MG63 (cell line): ENCODE measurements around the gene COX8A. TPM values are rescaled to one million over a fixed set of nuclear protein-coding genes. Genes with fewer than 3 reads are reported as not detected.
"Not testable (repeated sequence)": the region's sequence is repeated elsewhere in the genome, so short reads cannot be mapped to it uniquely, and the experiment has no call there.

Experiments used
- DNase-seq: peaks from one replicate; pipeline ENCODE4 v3.0.0-alpha.2; 2020
- H3K27me3 ChIP-seq: fragments of 250-450 bp; sonication (Bioruptor Pico); 2 replicates; pipeline ENCODE4 v1.5.1; 2020; ENCODE audit warnings: mild to moderate bottlenecking, moderate library complexity
- H3K36me3 ChIP-seq: fragments of 250-450 bp; sonication (Bioruptor Pico); 2 replicates; pipeline ENCODE4 v1.5.1; 2020; ENCODE audit warnings: mild to moderate bottlenecking, moderate library complexity
- H3K4me3 ChIP-seq: fragments of 250-450 bp; sonication (Bioruptor Pico); 2 replicates; pipeline ENCODE4 v1.5.1; 2020; ENCODE audit warnings: mild to moderate bottlenecking, moderate library complexity
- H3K9me3 ChIP-seq: fragments of 250-450 bp; sonication (Bioruptor Pico); 2 replicates; pipeline ENCODE4 v1.5.1; 2020; ENCODE audit warnings: mild to moderate bottlenecking, moderate library complexity
- total RNA-seq: library from RNA; depleted of rRNA; stranded (reverse); fragments of >200 nt; shearing (Covaris generic); gene quantifications from 2 replicates; pipeline ENCODE4 v1.2.3, GENCODE V29; 2014; ENCODE audit warnings: low replicate concordance

Gene COX8A
- total RNA-seq, 1 experiment from 2014 or later: 593 TPM

DNA sequence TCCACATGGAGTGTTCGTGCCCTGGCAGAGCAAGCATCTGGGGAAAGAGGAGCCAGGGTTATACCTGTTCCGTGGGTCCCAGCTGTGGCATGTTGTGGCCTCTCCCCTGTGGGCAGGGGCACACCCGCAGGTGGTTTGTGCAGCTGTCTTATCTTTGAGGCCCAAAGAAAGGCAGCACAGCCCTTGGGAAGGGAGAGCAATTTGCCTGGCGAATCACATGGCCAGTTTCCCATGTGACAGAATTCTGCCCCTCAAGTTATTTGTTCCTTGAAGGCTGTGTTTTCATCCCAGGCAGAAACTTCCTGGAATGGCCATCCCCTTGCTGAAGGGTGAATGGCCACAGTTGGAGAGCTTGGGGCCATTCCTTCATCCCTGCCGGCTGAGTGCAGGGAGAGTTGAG is 16.4 kb upstream of the COX8A start:
- Histone ChIP-seq H3K9me3 (no peaks in the 10 kb centered on the region), H3K27me3 (no peaks in the 10 kb centered on the region), H3K36me3 (peaks cover 3% of the 10 kb centered on the region; the same call in 1 of the 2 replicates), H3K4me3 (no peak overlapping the region)
- DNase-seq: no peak

DNA sequence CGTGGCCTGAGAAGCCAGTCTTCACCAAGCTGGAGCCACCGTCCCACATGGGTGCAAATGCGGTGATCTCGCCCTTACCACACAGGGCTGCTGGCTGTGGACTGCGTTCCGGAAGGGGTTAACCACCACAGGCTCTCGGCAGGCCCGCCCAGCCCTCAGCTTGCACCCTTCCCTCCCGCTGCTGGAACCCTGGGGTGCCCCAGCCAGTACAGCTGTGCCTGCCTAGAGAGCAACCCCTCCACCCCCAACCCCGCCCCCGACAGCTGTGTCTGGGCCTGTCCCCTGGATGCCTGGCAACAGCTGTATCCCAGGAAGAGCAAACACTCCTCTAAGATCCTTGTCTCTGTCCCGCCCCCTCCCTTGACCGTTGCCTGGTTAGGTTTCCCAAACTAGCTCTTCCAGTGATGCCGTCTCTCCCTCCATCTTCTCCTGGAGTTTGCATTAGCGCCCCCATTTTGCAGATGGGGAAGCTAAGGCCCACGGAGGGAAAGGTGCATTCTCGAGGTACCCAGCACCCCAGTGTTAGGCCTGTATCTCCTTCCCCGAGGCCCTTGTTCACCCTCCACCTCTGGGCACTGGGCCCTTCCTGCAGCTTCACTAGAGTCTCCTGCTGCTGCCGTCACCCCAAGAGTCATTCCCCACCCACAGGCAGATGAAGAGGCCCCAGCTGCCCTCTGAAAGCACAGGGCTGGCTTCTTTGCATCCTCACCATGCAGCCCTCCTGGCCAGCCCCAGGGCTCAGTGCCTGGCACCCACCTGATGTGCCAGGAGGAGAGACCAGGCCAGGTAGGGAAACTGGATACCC is 12.6 kb upstream of the COX8A start:
- Histone ChIP-seq H3K4me3 (no peak overlapping the region), H3K27me3 (no peaks in the 10 kb centered on the region), H3K36me3 (no peaks in the 10 kb centered on the region), H3K9me3 (no peaks in the 10 kb centered on the region)
- no peak for DNase-seq

DNA sequence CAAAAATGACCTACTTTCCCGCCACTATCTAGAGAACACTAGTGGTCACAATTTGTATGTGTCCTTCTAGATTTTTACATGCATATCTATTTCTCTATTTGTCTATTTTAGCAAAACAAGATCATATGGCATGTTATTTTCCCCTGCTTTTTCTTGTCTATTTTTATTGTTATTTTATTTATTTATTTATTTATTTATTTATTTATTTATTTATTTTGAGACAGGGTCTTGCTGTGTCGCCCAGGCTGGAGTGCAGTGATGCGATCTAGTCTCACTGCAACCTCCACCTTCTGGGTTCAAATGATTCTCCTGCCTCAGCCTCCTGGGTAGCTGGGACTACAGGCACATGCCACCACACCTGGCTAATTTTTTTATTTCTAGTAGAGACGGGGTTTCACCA is 10.5 kb upstream of the COX8A start:
- not testable (repeated sequence) for H3K36me3 ChIP-seq, DNase-seq, H3K4me3 ChIP-seq, H3K27me3 ChIP-seq, H3K9me3 ChIP-seq

DNA sequence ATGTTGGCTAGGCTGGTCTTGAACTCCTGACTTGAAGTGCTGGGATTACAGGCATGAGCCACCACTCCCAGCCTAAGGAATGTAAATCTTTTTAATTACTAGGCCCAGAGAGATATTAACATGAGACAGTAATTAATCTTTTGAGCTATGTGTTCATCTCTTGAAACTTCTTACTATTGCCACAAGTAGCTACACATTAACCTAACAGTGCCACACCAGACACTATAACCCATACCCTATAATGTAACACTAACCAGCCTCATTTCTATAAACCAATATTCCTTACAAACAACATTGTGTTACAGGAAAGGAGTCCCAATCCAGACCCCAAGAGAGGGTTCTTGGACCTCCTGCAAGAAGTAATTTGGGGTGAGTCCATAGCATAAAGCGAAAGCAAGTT is 8.0 kb upstream of the COX8A start:
- Histone ChIP-seq H3K27me3 (no peaks in the 10 kb centered on the region), H3K9me3 (no peaks in the 10 kb centered on the region), H3K36me3 (no peaks in the 10 kb centered on the region), H3K4me3 (no peak overlapping the region)
- DNase-seq: no peak

DNA sequence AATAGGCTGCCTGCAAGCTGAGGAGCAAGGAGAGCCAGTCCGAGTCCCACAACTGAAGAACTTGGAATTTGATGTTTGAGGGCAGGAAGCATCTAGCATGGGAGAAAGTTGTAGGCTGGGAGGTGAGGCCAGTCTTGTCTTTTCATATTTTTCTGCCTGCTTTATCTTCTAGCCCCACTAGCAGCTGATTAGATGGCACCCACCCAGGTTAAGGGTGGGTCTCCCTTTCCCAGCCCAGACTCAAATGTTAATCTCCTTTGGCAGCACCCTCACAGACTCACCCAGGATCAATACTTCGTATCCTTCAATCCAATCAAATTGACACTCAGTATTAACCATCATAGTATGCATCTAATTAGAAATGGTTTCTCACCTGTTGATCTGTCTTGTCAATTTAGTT is 5.0 kb upstream of the COX8A start:
- H3K9me3 ChIP-seq: peaks cover 2% of the 10 kb centered on the region; the same call in 1 of the 2 replicates
- H3K4me3 ChIP-seq: no peak overlapping the region
- no peak for DNase-seq
- no peaks in the 10 kb centered on the region for H3K36me3 ChIP-seq
- no peaks in the 10 kb centered on the region for H3K27me3 ChIP-seq

DNA sequence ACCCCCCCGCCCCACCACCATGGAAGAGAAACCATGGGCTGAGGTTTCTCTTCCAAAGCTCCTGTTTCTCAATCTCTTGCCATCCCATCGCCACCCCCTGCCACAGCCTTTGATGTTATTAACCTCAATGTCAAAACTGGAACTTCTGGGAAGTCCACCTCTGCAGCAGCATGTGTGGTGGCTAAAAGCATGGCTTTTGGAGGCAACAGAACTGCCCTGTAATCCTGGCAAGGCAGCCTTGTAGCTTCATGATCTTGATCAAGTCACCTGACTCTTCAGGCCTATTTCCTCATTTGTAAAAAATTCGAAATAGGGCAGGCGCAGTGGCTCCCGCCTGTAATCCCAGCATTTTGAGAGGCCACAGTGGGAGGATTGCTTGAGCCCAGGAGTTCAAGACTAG is 3.5 kb upstream of the COX8A start:
- no peak for DNase-seq
- Histone ChIP-seq H3K9me3 (peaks cover 2% of the 10 kb centered on the region; the same call in 1 of the 2 replicates), H3K4me3 (no peak overlapping the region)

DNA sequence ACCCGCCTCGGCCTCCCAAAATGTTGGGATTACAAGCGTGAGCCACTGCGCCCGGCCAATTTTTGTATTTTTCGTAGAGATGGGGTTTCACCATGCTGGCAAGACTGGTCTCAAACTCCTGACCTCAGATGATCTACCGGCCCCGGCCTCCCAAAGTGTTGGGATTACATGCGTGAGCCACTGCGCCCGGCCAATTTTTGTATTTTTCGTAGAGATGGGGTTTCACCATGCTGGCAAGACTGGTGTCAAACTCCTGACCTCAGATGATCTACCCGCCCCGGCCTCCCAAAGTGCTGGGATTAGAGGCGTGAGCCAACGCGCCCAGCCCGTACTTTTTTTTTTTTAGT is 535 bp upstream of the COX8A start:
- not testable (repeated sequence) for DNase-seq, H3K27me3 ChIP-seq, H3K9me3 ChIP-seq, H3K4me3 ChIP-seq
- H3K36me3 ChIP-seq: peaks cover 17% of the 10 kb centered on the region

More for the DNA sequence above, 3.5 kb upstream of the COX8A start:
- Histone ChIP-seq H3K27me3 (no peaks in the 10 kb centered on the region), H3K36me3 (peaks cover 2% of the 10 kb centered on the region)

DNA sequence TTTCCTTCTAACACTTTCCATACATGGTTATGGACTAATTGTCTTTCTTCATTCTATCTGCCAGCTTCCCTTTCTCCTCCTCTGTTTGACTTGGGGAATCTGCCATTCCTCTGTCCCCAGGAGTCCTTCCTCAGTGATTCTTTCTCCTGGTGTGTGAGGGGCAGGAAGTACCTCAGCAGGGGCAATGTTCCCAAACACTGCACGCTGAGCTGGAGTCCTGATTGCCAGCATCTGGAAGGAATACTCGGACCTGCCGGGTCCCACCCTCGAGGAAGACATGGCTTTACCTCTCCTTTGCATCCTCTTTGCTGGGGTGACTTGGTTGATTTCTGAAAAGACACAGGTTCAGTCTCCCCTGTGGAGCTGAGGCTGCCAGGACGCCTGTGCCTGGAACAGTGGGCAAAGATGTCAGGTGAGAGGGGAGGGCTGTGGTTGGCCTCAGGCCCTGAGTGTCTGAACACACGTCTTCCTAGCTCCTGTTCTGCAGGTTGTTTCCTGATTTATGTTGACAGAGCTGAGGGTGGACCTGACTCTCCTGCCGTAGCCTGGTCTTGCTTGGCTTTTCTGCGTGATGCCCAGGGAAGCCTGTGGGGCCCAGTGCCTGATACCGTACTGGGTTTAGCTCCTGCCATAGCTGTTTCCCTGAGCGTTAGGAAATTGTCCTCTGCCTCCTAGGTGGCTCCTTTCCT is 4.3 kb downstream of the COX8A start:
- H3K36me3 ChIP-seq: peaks cover 20% of the 10 kb centered on the region
- DNase-seq: no peak
- H3K4me3 ChIP-seq: no peak overlapping the region
- H3K27me3 ChIP-seq: no peaks in the 10 kb centered on the region
- no peaks in the 10 kb centered on the region for H3K9me3 ChIP-seq

DNA sequence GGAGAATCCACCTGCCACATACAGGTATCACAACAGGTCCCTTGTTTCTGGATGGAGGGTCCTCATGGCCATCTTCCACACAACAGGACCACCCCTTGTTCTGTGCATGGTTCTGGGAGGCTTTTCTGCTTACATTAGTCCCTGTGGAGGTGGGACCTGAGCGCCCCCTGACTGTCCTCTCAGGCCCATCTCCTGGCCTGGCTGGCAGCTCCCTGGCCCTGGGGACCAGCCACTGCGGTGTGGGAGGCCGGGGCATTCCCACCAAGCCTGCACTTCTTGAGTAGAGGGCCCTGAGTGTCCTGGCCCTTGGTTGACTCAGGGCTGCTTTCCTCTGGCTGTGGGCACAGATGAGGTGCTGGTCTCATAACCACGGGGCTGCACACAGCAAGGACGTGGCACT is 5.0 kb downstream of the COX8A start:
- H3K36me3 ChIP-seq: peaks cover 20% of the 10 kb centered on the region
- H3K9me3 ChIP-seq: no peaks in the 10 kb centered on the region
- H3K4me3 ChIP-seq: no peak overlapping the region

DNA sequence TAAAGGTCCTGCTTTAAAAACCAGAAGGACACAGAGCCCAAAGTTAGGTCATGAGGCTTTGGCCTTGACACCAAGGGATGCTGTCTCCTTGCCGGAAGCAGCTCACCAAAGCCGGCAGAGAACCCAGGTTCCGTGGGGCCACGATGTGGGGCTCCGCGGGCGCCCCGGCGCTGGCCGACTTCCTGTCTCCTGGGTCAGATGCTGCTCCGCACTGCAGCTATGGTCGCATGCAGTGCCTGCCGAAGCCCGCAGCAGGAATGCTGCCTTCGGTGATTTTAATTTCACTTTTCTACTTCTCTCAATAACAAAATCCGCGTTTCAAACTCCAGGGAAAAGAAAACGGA is 11.4 kb downstream of the COX8A start:
- no peaks in the 10 kb centered on the region for H3K27me3 ChIP-seq
- H3K4me3 ChIP-seq: peak overlapping the region; percentile 86
- peaks cover 19% of the 10 kb centered on the region for H3K36me3 ChIP-seq
- H3K9me3 ChIP-seq: no peaks in the 10 kb centered on the region
- DNase-seq: peak; percentile 38

More for the DNA sequence above, 5.0 kb downstream of the COX8A start:
- no peak for DNase-seq
- H3K27me3 ChIP-seq: no peaks in the 10 kb centered on the region

DNA sequence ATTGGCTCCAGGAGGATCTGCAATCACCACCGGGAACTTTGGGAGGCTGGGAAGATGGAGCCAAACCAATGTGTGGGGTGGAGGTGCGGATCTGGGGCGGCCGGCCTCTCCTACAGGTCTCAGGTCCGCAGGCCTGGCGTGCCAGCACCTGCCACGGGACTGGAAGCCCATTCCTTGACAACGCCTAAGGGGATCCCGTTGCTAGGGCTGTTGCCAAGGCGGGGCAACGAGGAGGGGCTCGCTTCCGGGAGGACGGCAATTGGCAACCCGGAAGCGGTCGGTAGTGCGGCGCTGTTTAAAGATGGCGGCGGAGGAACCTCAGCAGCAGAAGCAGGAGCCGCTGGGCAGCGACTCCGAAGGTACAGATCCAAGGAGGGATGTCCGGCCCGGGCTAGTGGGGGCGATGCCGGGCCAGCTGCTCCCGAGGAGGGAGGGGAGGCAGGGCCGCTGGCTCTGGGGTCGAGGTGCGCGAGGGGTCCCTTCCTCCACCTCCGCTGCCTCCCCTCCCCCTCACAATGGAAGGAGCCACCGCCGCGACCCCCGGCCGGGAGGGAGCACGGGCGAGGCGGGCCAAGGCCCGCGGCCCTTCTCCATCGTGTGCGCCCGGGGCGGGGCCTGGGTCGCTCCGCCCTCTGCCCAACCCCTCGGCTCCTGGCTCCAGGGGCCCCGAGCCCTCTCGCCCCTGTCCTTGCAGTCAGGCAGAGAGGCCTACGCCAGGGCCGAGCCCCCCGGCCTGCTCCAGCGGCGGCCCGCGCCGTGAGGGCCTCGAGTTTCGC is 11.9 kb downstream of the COX8A start, which contains the start of gene OTUB1:
OTUB1 (plus strand) TSS at position 283 of the 776 bp plus-strand sequence; CDS start at position 302, 19 bp downstream.
- peak; percentile 91 for DNase-seq
- Histone ChIP-seq H3K4me3 (peak within 1 kb of the TSS; percentile 86), H3K27me3 (no peaks in the 10 kb centered on the region), H3K36me3 (peaks cover 23% of the 10 kb centered on the region), H3K9me3 (no peaks in the 10 kb centered on the region)

DNA sequence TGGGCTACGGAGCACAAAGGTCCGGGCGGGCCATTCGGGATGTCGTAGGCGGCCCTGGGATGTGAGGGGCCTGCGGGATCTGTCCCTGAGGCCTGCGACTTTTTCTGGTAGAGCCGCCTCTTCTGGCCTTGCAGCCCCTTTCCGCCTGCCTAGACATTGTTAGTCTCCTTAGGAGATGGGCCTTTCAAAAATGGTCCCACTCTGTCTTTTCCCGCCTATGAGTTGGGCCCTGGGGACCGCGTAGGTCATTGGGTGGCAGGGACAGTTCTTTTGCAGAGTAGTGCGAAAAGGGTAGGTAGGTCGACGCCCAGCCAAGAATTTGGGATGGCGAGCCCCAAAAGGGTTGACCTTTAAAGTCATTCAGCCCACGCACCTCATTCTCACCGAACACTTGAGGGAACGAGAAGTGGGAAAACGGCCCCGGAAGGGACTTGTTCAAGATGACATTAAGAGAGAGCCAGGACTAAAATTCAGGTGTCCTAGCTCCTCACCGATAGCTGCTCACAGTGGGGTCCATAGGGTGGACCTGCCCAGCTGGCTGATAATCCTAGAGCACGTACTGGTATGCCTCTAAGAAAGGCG is 12.6 kb downstream of the COX8A start:
- H3K36me3 ChIP-seq: peaks cover 26% of the 10 kb centered on the region
- no peaks in the 10 kb centered on the region for H3K27me3 ChIP-seq
- no peaks in the 10 kb centered on the region for H3K9me3 ChIP-seq
- no peak for DNase-seq
- peak overlapping the region; percentile 86 for H3K4me3 ChIP-seq

DNA sequence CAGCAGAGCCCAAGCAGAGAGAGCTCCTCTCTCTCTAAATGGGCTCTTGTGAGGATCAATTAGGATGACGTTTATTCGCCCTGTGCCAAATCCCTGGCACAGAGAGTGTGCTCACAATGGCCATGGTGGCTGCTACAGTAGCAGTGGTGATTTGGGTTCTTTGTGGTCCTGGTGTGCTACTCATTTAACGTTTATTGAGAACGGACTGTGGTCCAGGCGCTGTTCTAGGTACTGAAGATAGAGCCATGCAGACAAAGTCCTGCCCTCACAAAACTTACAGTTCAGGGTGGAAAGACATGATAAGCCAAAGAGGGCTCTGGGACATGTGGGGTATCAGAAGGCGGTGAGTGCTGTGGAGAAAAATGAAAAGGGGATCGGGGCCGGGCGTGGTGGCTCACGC is 17.1 kb downstream of the COX8A start:
- H3K9me3 ChIP-seq: no peaks in the 10 kb centered on the region
- no peaks in the 10 kb centered on the region for H3K27me3 ChIP-seq
- H3K36me3 ChIP-seq: peaks cover 29% of the 10 kb centered on the region
- no peak overlapping the region for H3K4me3 ChIP-seq
- DNase-seq: no peak

DNA sequence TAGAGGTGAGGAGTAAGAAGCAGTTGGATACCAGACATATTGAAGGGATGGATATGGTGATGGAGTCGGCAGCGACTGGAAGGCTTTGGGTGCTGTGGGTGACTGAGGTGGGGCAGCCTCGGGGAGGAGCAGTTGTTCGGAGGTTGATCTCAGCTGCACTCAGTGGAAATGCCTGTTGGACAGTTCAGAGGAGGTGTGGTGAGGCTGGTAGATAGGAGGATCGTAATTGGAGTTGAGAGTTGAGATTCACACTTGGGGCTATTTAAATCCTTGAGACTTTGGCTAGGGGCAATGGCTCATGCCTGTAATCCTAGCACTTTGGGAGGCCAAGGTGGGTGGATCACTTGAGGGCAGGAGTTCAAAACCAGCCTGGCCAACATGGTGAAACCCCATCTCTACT is 18.7 kb downstream of the COX8A start:
- Histone ChIP-seq H3K36me3 (peaks cover 34% of the 10 kb centered on the region), H3K27me3 (no peaks in the 10 kb centered on the region), H3K4me3 (no peak overlapping the region), H3K9me3 (no peaks in the 10 kb centered on the region)
- DNase-seq: no peak

DNA sequence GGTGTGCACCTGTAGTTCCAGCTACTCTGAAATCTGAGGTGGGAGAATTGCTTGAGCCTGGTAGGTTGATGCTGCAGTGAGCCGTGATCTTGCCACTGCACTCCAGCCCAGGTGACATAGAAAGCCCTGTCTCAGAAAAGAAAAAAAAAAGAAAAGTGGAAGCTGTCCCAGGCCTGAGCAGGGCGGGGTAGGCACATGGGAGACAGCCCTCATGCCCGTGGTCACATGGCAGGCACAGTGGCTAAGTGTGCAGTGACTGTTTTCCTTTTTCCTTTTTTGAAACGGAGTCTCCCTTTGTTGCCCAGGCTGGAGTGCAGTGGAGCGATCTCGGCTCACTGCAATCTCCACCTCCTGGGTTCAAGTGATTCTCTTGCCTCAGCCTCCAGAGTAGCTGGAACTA is 19.6 kb downstream of the COX8A start:
- no peaks in the 10 kb centered on the region for H3K27me3 ChIP-seq
- no peak for DNase-seq
- H3K4me3 ChIP-seq: no peak overlapping the region
- H3K9me3 ChIP-seq: no peaks in the 10 kb centered on the region
- H3K36me3 ChIP-seq: peaks cover 28% of the 10 kb centered on the region

DNA sequence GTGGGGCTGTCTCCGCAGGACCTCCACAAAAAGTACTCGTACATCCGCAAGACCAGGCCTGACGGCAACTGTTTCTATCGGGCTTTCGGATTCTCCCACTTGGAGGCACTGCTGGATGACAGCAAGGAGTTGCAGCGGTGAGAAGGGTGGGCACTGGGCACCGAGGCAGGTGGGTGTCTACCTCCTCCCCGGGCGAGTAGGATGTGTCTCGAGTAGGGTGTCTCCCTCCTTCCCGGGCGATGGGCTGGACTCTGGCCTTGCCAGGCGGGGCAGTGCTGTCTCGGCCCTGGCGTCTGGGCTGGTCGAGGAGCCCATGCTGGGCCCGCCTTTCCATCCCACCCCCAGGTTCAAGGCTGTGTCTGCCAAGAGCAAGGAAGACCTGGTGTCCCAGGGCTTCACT is 22.1 kb downstream of the COX8A start:
- Histone ChIP-seq H3K4me3 (no peak overlapping the region), H3K36me3 (peaks cover 17% of the 10 kb centered on the region), H3K27me3 (no peaks in the 10 kb centered on the region), H3K9me3 (no peaks in the 10 kb centered on the region)
- DNase-seq: no peak

DNA sequence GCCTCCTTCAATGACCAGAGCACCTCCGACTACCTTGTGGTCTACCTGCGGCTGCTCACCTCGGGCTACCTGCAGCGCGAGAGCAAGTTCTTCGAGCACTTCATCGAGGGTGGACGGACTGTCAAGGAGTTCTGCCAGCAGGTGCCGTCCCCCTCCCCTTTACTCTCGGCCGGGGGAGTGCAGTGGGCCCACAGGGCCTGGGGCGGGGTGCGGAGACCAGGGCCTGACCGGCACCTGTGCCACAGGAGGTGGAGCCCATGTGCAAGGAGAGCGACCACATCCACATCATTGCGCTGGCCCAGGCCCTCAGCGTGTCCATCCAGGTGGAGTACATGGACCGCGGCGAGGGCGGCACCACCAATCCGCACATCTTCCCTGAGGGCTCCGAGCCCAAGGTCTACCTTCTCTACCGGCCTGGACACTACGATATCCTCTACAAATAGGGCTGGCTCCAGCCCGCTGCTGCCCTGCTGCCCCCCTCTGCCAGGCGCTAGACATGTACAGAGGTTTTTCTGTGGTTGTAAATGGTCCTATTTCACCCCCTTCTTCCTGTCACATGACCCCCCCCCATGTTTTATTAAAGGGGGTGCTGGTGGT is 22.8 kb downstream of the COX8A start:
- Histone ChIP-seq H3K36me3 (peaks cover 16% of the 10 kb centered on the region), H3K27me3 (no peaks in the 10 kb centered on the region), H3K9me3 (no peaks in the 10 kb centered on the region), H3K4me3 (no peak overlapping the region)
- DNase-seq: no peak
